Neutrophil (primary cell): ENCODE results near the gene LMNB1.
"Not testable (repeated sequence)": the region's sequence is repeated elsewhere in the genome, so short reads cannot be mapped to it uniquely, and the experiment has no call there.

ENCODE experiments used
- H3K27ac ChIP-seq: fragments of 200-600 bp; sonication (generic); 2 replicates; pipeline ENCODE4 v1.5.1; 2016; ENCODE audit warnings: mild to moderate bottlenecking, moderate library complexity
- H3K27me3 ChIP-seq: fragments of 200-600 bp; sonication (generic); 2 replicates; pipeline ENCODE4 v1.6.0; 2016; ENCODE audit warnings: mild to moderate bottlenecking
- H3K36me3 ChIP-seq: fragments of 200-600 bp; sonication (generic); 2 replicates; pipeline ENCODE4 v1.5.1; 2017
- H3K4me1 ChIP-seq, 2 experiments: fragments of 200-600 bp in 1 of 2; sonication (generic) in 1 of 2; 1 replicate in 1 of 2; 2 replicates in 1 of 2; pipeline versions ENCODE4 v1.5.1 to v1.6.1; 2013 to 2016; ENCODE audit warnings: low read depth in 1 of 2, low read length in 1 of 2, mild to moderate bottlenecking in 1 of 2, moderate library complexity in 1 of 2; ENCODE audit not compliant: control insufficient read depth in 1 of 2, insufficient read depth in 1 of 2
- H3K4me3 ChIP-seq, 2 experiments: fragments of 200-600 bp in 1 of 2; sonication (generic) in 1 of 2; 1 replicate in 1 of 2; 2 replicates in 1 of 2; pipeline ENCODE4 v1.5.1; 2013 to 2016; ENCODE audit warnings: low read depth in 1 of 2, low read length in 1 of 2, mild to moderate bottlenecking in 1 of 2, moderate library complexity in 1 of 2
- H3K9me3 ChIP-seq: fragments of 200-600 bp; sonication (generic); 2 replicates; pipeline ENCODE4 v1.5.1; 2016
- CTCF ChIP-seq: fragments of 200-600 bp; sonication (generic); IDR thresholded peaks from 2 replicates; pipeline ENCODE4 v1.5.1; 2016; ENCODE audit warnings: antibody characterized with exemption

LMNB1 gene

GRCh38 chr5:126780165-126780827 is 3.4 kb downstream of the LMNB1 start:
- Histone ChIP-seq H3K27me3 (no peaks in the 10 kb centered on the region), H3K4me3 (peak overlapping the region; percentile 8 to 35), H3K9me3 (no peaks in the 10 kb centered on the region), H3K4me1 (peaks cover 35 to 39% of the 10 kb centered on the region in 2 experiments), H3K27ac (peak overlapping the region; percentile 90), H3K36me3 (no peaks in the 10 kb centered on the region)
- TF ChIP-seq CTCF: peak; percentile 72

DNA sequence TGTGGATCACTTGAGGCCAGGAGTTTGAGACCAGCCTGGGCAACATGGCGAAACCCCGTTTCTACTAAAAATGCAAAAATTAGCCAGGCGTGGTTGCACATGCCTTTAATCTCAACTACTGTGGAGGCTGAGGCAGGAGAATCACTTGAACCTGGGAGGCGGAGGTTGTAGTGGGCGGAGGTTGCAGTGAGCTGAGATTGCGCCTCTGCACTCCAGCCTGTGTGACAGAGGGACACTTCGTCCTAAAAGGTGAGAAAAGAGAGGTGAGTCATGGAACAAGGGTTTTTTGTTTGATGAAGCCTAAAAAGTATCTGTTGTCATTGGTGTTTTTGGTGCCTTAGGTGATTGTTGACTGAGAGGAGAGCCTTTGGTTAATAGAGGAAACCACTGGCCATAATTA is 11.5 kb downstream of the LMNB1 start:
- H3K27me3 ChIP-seq, H3K9me3 ChIP-seq, H3K4me3 ChIP-seq, H3K27ac ChIP-seq, H3K36me3 ChIP-seq, H3K4me1 ChIP-seq: not testable (repeated sequence)

- Histone ChIP-seq H3K27ac (peak overlapping the region; percentile 40), H3K9me3 (no peaks in the 10 kb centered on the region), H3K27me3 (no peaks in the 10 kb centered on the region), H3K4me3 (no peak overlapping the region), H3K4me1 (peaks cover 3% of the 10 kb centered on the region in 2 experiments), H3K36me3 (no peaks in the 10 kb centered on the region)
- no peak for TF ChIP-seq CTCF
Observed at GRCh38 chr5:126793097-126793496, 16.2 kb downstream of the LMNB1 start.

- H3K4me1 ChIP-seq, H3K27me3 ChIP-seq, H3K4me3 ChIP-seq, H3K36me3 ChIP-seq, H3K9me3 ChIP-seq: not testable (repeated sequence)
- H3K27ac ChIP-seq: peak overlapping the region; percentile 40
Observed at GRCh38 chr5:126793648-126794047, 16.7 kb downstream of the LMNB1 start.

- no peak for TF ChIP-seq CTCF
- no peaks in the 10 kb centered on the region for H3K27me3 ChIP-seq
- H3K9me3 ChIP-seq: no peaks in the 10 kb centered on the region
- no peaks in the 10 kb centered on the region for H3K36me3 ChIP-seq
- H3K4me3 ChIP-seq: no peak overlapping the region
- H3K4me1 ChIP-seq: peaks cover 6 to 7% of the 10 kb centered on the region in 2 experiments
- H3K27ac ChIP-seq: peak overlapping the region; percentile 40
Observed at GRCh38 chr5:126794157-126794828, 17.4 kb downstream of the LMNB1 start.

- Histone ChIP-seq H3K27me3 (no peaks in the 10 kb centered on the region), H3K27ac (peak overlapping the region; percentile 17), H3K36me3 (no peaks in the 10 kb centered on the region), H3K4me1 (peaks cover 3 to 4% of the 10 kb centered on the region in 2 experiments), H3K9me3 (no peaks in the 10 kb centered on the region), H3K4me3 (no peak overlapping the region)
- no peak for TF ChIP-seq CTCF
Observed at GRCh38 chr5:126799780-126800179, 22.8 kb downstream of the LMNB1 start.
